Ascending aorta (tissue), 2 donors: ENCODE data around the gene MSRB3. TPM values are rescaled to one million over a fixed set of nuclear protein-coding genes. Genes with fewer than 3 reads are reported as not detected.

ENCODE experiments used
- DNase-seq, 2 donors: peaks; one replicate each; pipeline ENCODE4 v3.0.0-alpha.2; 2019; ENCODE audit warnings: low spot score in 2 of 2
- H3K27ac ChIP-seq, 2 donors: fragments of 200-600 bp; sonication (generic); one replicate each; pipeline ENCODE4 v1.5.1; 2016 to 2017; ENCODE audit warnings: mild to moderate bottlenecking in 1 of 2
- H3K27me3 ChIP-seq: fragments of 200-600 bp; sonication (generic); one replicate; pipeline ENCODE4 v1.5.1; 2017
- H3K36me3 ChIP-seq, 2 donors: fragments of 200-600 bp; sonication (generic); one replicate each; pipeline ENCODE4 v1.5.1; 2016
- H3K4me1 ChIP-seq, 2 donors: fragments of 200-600 bp; sonication (generic); one replicate each; pipeline ENCODE4 v1.5.1; 2016 to 2017; ENCODE audit warnings: mild to moderate bottlenecking in 1 of 2
- H3K4me3 ChIP-seq, 2 donors: fragments of 200-600 bp; sonication (generic); one replicate each; pipeline ENCODE4 v1.5.1; 2016 to 2017; ENCODE audit warnings: mild to moderate bottlenecking in 1 of 2
- H3K9me3 ChIP-seq, 2 donors: fragments of 200-600 bp; sonication (generic); one replicate each; pipeline ENCODE4 v1.5.1; 2016
- intact Hi-C: fragments of 100-400 bp; cut with DNase I; formaldehyde crosslinking; loops from one replicate; pipeline ENCODE4 v1.15.1; 2023
- total RNA-seq: library from RNA; depleted of rRNA; stranded (reverse); fragments of >200 nt; gene quantifications from one replicate; pipeline ENCODE4 v1.1.0, GENCODE V29; 2016
- TF ChIP-seq, protein P1 (sequence below), 3 experiments: fragments of 200-600 bp in 2 of 3; fragments of 450-650 bp in 1 of 3; sonication (generic) in 2 of 3; IDR thresholded peaks; one replicate each; pipeline ENCODE4 v1.5.1; 2016 to 2019; ENCODE audit warnings: antibody characterized with exemption in 3 of 3, mild to moderate bottlenecking in 1 of 3, moderate library complexity in 1 of 3

MSRB3 gene
- total RNA-seq, 1 donor from 2014 or later = 79.4 TPM

DNA sequence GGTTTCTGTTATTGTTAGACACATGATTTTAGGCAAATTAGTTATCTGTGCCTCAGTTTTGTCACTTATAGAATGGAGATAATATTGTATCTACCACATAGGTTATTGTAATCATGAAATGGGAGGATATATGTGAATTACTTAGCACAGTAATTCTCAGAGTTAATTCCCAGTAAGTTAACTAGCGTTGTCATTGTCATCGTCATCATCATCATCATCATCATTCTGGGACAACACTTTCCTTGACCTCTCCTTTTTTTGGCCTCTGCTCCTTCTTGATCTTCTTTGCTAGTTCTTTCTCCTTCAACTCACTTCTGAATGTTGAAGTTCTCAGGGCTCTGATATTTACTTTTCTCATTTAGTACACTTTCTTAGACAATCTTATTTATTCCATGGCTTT lies 13.8 kb downstream of the MSRB3 start:
- Histone ChIP-seq H3K36me3 (no peaks in the 10 kb centered on the region), H3K9me3 (no peaks in the 10 kb centered on the region), H3K27me3 (no peaks in the 10 kb centered on the region), H3K27ac (no peak overlapping the region), H3K4me3 (no peak overlapping the region), H3K4me1 (peaks cover 0 to 16% of the 10 kb centered on the region in 2 donors)
- DNase-seq = no peak
- TF ChIP-seq, protein P1, sequence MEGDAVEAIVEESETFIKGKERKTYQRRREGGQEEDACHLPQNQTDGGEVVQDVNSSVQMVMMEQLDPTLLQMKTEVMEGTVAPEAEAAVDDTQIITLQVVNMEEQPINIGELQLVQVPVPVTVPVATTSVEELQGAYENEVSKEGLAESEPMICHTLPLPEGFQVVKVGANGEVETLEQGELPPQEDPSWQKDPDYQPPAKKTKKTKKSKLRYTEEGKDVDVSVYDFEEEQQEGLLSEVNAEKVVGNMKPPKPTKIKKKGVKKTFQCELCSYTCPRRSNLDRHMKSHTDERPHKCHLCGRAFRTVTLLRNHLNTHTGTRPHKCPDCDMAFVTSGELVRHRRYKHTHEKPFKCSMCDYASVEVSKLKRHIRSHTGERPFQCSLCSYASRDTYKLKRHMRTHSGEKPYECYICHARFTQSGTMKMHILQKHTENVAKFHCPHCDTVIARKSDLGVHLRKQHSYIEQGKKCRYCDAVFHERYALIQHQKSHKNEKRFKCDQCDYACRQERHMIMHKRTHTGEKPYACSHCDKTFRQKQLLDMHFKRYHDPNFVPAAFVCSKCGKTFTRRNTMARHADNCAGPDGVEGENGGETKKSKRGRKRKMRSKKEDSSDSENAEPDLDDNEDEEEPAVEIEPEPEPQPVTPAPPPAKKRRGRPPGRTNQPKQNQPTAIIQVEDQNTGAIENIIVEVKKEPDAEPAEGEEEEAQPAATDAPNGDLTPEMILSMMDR (IDR thresholded peaks at IDR 0.05) = no peak
- intact Hi-C loops = no loop called here

DNA sequence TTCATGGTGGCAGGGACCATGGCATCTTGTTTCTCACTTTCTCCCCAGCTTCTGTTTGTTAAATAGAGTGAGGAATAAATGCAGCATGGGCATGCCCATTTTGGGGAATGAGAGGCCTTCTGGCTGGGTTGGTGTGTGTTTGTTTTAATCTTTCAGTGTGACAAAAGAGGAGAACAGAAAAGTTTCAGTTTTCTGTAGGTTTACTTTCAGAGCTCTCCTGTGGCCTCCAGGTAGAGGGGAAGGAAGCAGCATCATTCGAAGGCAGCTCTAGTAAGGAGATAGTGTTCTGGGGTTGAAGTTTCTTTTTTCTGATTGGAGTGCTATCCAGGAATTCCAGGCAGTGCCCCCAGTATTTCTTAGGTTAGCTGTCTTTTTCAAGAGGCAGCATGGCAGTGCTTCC lies 15.3 kb downstream of the MSRB3 start:
- TF ChIP-seq, protein P1 (IDR thresholded peaks at IDR 0.05) = no peak
- H3K4me1 ChIP-seq = peaks cover 0 to 16% of the 10 kb centered on the region in 2 donors

DNA sequence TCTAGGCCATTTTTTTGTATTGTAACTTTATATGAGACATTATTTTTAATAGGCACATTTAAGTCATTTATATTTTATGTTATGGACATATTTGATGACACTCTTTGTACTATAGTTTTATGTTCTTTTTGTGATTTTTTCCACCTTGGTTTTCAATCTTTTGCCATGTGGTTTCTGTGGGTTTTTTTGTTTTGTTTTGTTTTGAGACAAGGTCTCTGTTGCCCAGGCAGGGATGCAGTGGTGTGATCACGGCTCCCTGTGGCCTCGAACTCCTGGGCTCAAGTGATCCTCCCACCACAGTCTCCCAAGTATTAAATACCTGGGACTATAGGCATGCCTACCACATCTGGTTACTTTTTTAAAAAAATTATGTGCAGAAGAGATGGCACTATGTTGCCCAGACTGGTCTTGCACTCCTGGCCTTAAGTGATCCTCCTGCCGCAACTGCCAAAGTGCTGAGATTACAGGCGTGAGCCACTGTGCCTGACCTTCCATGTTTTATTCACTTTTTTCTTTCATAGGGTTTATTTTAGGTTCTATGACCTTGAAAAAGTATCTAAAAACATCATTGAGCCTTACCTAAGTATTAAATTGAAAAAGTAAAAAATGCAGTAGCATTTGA lies 16.3 kb downstream of the MSRB3 start:
- intact Hi-C loops = no loop called here

More for the DNA sequence above, 15.3 kb downstream of the MSRB3 start:
- Histone ChIP-seq H3K27me3 (no peaks in the 10 kb centered on the region), H3K36me3 (no peaks in the 10 kb centered on the region), H3K27ac (no peak overlapping the region), H3K9me3 (no peaks in the 10 kb centered on the region), H3K4me3 (no peak overlapping the region)
- intact Hi-C loops = no loop called here
- DNase-seq = no peak

DNA sequence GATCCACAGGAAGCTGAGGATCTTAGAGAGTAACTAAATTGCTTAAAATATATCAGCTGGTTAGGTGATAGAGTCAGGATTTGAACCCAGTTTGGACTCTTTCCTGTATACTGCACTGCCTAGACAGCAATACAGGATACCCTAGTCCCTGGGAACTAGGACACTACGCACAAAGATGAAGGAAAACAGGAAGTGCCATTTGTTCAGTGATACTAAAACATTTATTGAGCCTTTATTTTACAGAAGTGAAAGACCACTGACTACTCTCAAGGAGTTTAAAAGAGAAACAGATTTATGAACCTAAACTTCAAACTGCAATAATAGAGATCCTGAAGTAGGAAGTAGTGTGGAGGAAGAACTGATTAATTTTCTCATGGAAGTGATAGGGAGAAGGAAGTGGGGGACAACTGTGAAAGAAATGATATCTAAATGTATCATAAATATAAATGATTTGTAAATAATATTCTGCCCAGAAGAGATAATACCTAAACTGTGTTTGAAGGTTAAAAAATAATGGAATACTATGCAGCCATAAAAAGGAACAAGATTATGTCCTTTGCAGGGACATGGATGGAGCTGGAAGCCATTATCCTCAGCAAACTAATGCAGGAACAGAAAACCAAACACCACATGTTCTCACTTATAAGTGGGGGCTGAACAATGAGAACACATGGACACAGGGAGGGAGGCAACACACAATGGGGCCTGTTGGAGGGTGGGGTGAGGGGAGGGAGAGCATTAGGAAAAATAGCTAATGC lies 18.2 kb downstream of the MSRB3 start:
- Histone ChIP-seq H3K4me1 (peaks cover 0 to 21% of the 10 kb centered on the region in 2 donors), H3K36me3 (no peaks in the 10 kb centered on the region), H3K4me3 (no peak overlapping the region), H3K9me3 (no peaks in the 10 kb centered on the region), H3K27ac (no peak overlapping the region), H3K27me3 (no peaks in the 10 kb centered on the region)
- intact Hi-C loops = no loop called here
- TF ChIP-seq, protein P1 (IDR thresholded peaks at IDR 0.05) = no peak
- DNase-seq = no peak

More for the DNA sequence above, 16.3 kb downstream of the MSRB3 start:
- Histone ChIP-seq H3K9me3 (no peaks in the 10 kb centered on the region), H3K27ac (no peak overlapping the region), H3K4me3 (no peak overlapping the region), H3K27me3 (no peaks in the 10 kb centered on the region), H3K36me3 (no peaks in the 10 kb centered on the region), H3K4me1 (peaks cover 0 to 18% of the 10 kb centered on the region in 2 donors)
- no peak for DNase-seq
- TF ChIP-seq, protein P1 (IDR thresholded peaks at IDR 0.05) = no peak

DNA sequence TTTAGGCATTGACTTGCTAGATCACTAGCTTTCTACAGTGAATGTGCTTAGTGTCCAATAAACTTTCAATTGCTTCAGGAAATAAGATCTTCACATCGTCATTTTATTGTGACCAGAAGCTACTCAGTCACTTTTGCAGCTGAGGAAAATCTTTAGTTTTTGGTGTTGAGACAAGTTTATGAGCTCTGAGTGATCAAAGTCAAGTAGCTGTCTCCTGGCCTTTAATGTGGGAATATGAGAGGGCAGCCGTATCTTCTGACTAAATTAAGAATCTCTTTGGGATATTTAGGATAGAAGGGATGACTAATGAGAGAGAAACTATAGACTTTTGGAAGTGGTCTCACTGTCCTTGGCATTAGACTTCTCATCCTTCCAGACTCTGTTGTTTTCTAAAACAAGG lies 21.6 kb downstream of the MSRB3 start:
- intact Hi-C loops = no loop called here
- no peak overlapping the region for H3K27ac ChIP-seq

More for the DNA sequence above, 21.6 kb downstream of the MSRB3 start:
- TF ChIP-seq, protein P1 (IDR thresholded peaks at IDR 0.05) = no peak
- no peaks in the 10 kb centered on the region for H3K36me3 ChIP-seq
- no peak overlapping the region for H3K4me3 ChIP-seq
- DNase-seq = no peak
- peaks cover 0 to 7% of the 10 kb centered on the region in 2 donors for H3K4me1 ChIP-seq
- H3K9me3 ChIP-seq = no peaks in the 10 kb centered on the region
- no peaks in the 10 kb centered on the region for H3K27me3 ChIP-seq
